Fibroblast of the aortic adventitia (primary cell): ENCODE data around the gene USP24. TPM values are rescaled to one million over a fixed set of nuclear protein-coding genes. Genes with fewer than 3 reads are reported as not detected.

Experiments used
- DNase-seq: peaks from one replicate; pipeline ENCODE4 v3.0.0-alpha.2; 2010; ENCODE audit warnings: low read depth
- H3K4me3 ChIP-seq: 2 replicates; pipeline ENCODE4 v1.5.1; 2011; ENCODE audit warnings: low read depth, mild to moderate bottlenecking, control low read depth, low read length, moderate library complexity
- CTCF ChIP-seq: IDR thresholded peaks from 2 replicates; pipeline ENCODE4 v1.5.1; 2011; ENCODE audit warnings: mild to moderate bottlenecking, low read length, control low read depth, inconsistent platforms; ENCODE audit not compliant: insufficient read depth
- total RNA-seq: library from RNA; depleted of rRNA; stranded (reverse); fragments of >200 nt; gene quantifications from 2 replicates; pipeline ENCODE4 v1.2.3, GENCODE V29; 2012; ENCODE audit warnings: low replicate concordance

The USP24 gene
- total RNA-seq, 1 donor = 44.8 TPM

- H3K4me3 ChIP-seq = no peak overlapping the region
- no peak for TF ChIP-seq CTCF
- no peak for DNase-seq
These were observed 44.7 kb downstream of the USP24 start for GRCh38 chr1:55170426-55170825.

GRCh38 chr1:55169126-55169525 lies 46.0 kb downstream of the USP24 start:
- H3K4me3 ChIP-seq = no peak overlapping the region
- DNase-seq = no peak
- TF ChIP-seq CTCF = no peak

GRCh38 chr1:55168353-55168752 lies 46.8 kb downstream of the USP24 start:
- no peak for TF ChIP-seq CTCF
- no peak for DNase-seq
- H3K4me3 ChIP-seq = no peak overlapping the region

- H3K4me3 ChIP-seq = no peak overlapping the region
- no peak for TF ChIP-seq CTCF
- DNase-seq = no peak
These were observed 47.8 kb downstream of the USP24 start for GRCh38 chr1:55167224-55167871.

- TF ChIP-seq CTCF = no peak
- no peak overlapping the region for H3K4me3 ChIP-seq
- no peak for DNase-seq
These were observed 50.3 kb downstream of the USP24 start for GRCh38 chr1:55164906-55165305.

- no peak overlapping the region for H3K4me3 ChIP-seq
- DNase-seq = no peak
- no peak for TF ChIP-seq CTCF
These were observed 55.6 kb downstream of the USP24 start for GRCh38 chr1:55159571-55159970.

- no peak for TF ChIP-seq CTCF
- H3K4me3 ChIP-seq = no peak overlapping the region
- no peak for DNase-seq
These were observed 58.6 kb downstream of the USP24 start for GRCh38 chr1:55156608-55157007.
